ENCODE data around the gene IRX2. TPM values are rescaled to one million over a fixed set of nuclear protein-coding genes. Genes with fewer than 3 reads are reported as not detected.

Gene IRX2
- polyA plus RNA-seq, 1 donor from 2014 or later: 0.95 TPM

- Histone ChIP-seq H3K27me3 (ENCODE audit: insufficient read depth, low read depth, low read length) (no peaks in the 10 kb centered on the region), H2AFZ (ENCODE audit: low read depth, low read length) (no peak overlapping the region), H3K79me2 (replicated peaks; ENCODE audit: insufficient read depth, low read length) (no peaks in the 10 kb centered on the region), H4K20me1 (ENCODE audit: insufficient read depth) (no peaks in the 10 kb centered on the region), H3K9me2 (ENCODE audit: insufficient read depth, low read length) (no peaks in the 10 kb centered on the region), H3K9ac (ENCODE audit: low read length) (no peak overlapping the region), H3K9me3 (ENCODE audit: low read length) (no peaks in the 10 kb centered on the region), H3F3A (ENCODE audit: insufficient read depth, low read length, poor library complexity, severe bottlenecking) (no peaks in the 10 kb centered on the region), H3K36me3 (ENCODE audit: insufficient read depth, low read length) (no peaks in the 10 kb centered on the region), H3K4me2 (ENCODE audit: low read length) (no peak overlapping the region), H3K27ac (ENCODE audit: low read length) (no peak overlapping the region), H3K4me3 (ENCODE audit: low read length) (no peak overlapping the region)
- TF ChIP-seq RAD21 (conservative IDR thresholded peaks at IDR 0.05) (no peak), MXI1 (conservative IDR thresholded peaks at IDR 0.05; ENCODE audit: poor library complexity, severe bottlenecking) (no peak), EP300 (conservative IDR thresholded peaks at IDR 0.05; ENCODE audit: poor library complexity, severe bottlenecking) (no peak), REST (IDR thresholded peaks at IDR 0.05; ENCODE audit: borderline replicate concordance) (no peak)
Measured at GRCh38 chr5:2724831-2725230, 26.6 kb downstream of the IRX2 start.

- Histone ChIP-seq H3K79me2 (replicated peaks; ENCODE audit: insufficient read depth, low read length) (no peaks in the 10 kb centered on the region), H3K27me3 (ENCODE audit: insufficient read depth, low read depth, low read length) (no peaks in the 10 kb centered on the region), H3K4me3 (ENCODE audit: low read length) (no peak overlapping the region), H3K4me2 (ENCODE audit: low read length) (no peak overlapping the region), H4K20me1 (ENCODE audit: insufficient read depth) (no peaks in the 10 kb centered on the region), H3K9me3 (ENCODE audit: low read length) (no peaks in the 10 kb centered on the region), H3K9me2 (ENCODE audit: insufficient read depth, low read length) (no peaks in the 10 kb centered on the region), H3K27ac (ENCODE audit: low read length) (no peak overlapping the region), H3K36me3 (ENCODE audit: insufficient read depth, low read length) (no peaks in the 10 kb centered on the region), H3F3A (ENCODE audit: insufficient read depth, low read length, poor library complexity, severe bottlenecking) (no peaks in the 10 kb centered on the region), H3K9ac (ENCODE audit: low read length) (no peak overlapping the region), H2AFZ (ENCODE audit: low read depth, low read length) (no peak overlapping the region)
- no peak for TF ChIP-seq EP300 (conservative IDR thresholded peaks at IDR 0.05; ENCODE audit: poor library complexity, severe bottlenecking)
- no peak for TF ChIP-seq CTCF (IDR thresholded peaks at IDR 0.05; ENCODE audit: poor library complexity, severe bottlenecking)
- TF ChIP-seq SMC3 (conservative IDR thresholded peaks at IDR 0.05; ENCODE audit: poor library complexity): no peak
- no peak for TF ChIP-seq EZH2 (IDR thresholded peaks at IDR 0.05; ENCODE audit: borderline replicate concordance, insufficient read depth, low read length, poor library complexity, severe bottlenecking)
Measured at GRCh38 chr5:2724031-2724581, 27.4 kb downstream of the IRX2 start.

GRCh38 chr5:2722901-2723300 lies 28.6 kb downstream of the IRX2 start:
- Histone ChIP-seq H3K27me3 (ENCODE audit: insufficient read depth, low read depth, low read length) (no peaks in the 10 kb centered on the region), H3K9ac (ENCODE audit: low read length) (no peak overlapping the region), H3K79me2 (replicated peaks; ENCODE audit: insufficient read depth, low read length) (no peaks in the 10 kb centered on the region), H3K4me3 (ENCODE audit: low read length) (no peak overlapping the region), H3K36me3 (ENCODE audit: insufficient read depth, low read length) (no peaks in the 10 kb centered on the region), H4K20me1 (ENCODE audit: insufficient read depth) (no peaks in the 10 kb centered on the region), H3K4me2 (ENCODE audit: low read length) (no peak overlapping the region), H3K9me3 (ENCODE audit: low read length) (no peaks in the 10 kb centered on the region), H2AFZ (ENCODE audit: low read depth, low read length) (no peak overlapping the region), H3K9me2 (ENCODE audit: insufficient read depth, low read length) (no peaks in the 10 kb centered on the region), H3F3A (ENCODE audit: insufficient read depth, low read length, poor library complexity, severe bottlenecking) (no peaks in the 10 kb centered on the region), H3K27ac (ENCODE audit: low read length) (no peak overlapping the region)
- TF ChIP-seq MXI1 (conservative IDR thresholded peaks at IDR 0.05; ENCODE audit: poor library complexity, severe bottlenecking) (no peak), EP300 (conservative IDR thresholded peaks at IDR 0.05; ENCODE audit: poor library complexity, severe bottlenecking) (no peak), POLR2AphosphoS5 (IDR thresholded peaks at IDR 0.05) (no peak), SMC3 (conservative IDR thresholded peaks at IDR 0.05; ENCODE audit: poor library complexity) (no peak), REST (IDR thresholded peaks at IDR 0.05; ENCODE audit: borderline replicate concordance) (no peak), TAF1 (IDR thresholded peaks at IDR 0.05; ENCODE audit: low read depth) (no peak), CTCF (IDR thresholded peaks at IDR 0.05; ENCODE audit: poor library complexity, severe bottlenecking) (no peak), EZH2 (IDR thresholded peaks at IDR 0.05; ENCODE audit: borderline replicate concordance, insufficient read depth, low read length, poor library complexity, severe bottlenecking) (no peak), RAD21 (conservative IDR thresholded peaks at IDR 0.05) (no peak)

Measured in neural cell (in vitro differentiated cells).